ENCODE data around the gene TMA7B. TPM values are rescaled to one million over a fixed set of nuclear protein-coding genes. Genes with fewer than 3 reads are reported as not detected.

Gene TMA7B
- total and polyA plus RNA-seq, 2 experiments from 2014 or later = not detected

DNA sequence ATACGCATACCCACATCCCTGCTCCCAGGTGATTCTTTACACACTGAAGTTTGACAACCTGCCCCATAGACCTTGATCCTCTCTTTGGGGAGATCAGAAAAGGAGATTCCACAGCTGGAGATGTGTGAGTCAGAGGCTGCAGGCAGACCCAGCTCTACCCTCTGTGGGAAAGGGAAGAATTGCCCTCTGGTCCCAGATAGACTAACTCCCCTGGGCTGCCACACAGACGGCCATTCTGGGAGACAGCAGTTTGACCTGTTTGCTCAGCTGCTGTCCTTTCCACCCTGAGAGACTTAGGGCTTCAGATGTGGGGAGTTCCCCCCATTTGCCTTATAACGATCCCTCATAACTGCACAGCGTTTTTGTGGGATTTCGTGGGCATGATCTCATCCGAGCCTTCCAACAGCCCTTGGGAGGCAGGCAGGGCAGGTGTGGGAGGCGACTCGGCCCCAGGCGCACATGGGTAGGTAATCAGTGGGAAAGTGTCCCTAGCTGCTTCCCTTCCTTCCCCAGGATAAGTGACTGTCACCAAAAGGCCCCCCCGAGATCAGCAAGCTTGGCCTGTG, 48.6 kb downstream of the TMA7B start:
- H3K9ac ChIP-seq = no peak overlapping the region
- H3K4me1 ChIP-seq (ENCODE audit: insufficient read depth) = no peaks in the 10 kb centered on the region
- no peak overlapping the region for H3K27ac ChIP-seq
- H4K20me1 ChIP-seq (ENCODE audit: insufficient read depth) = no peaks in the 10 kb centered on the region
- no peak overlapping the region for H2AFZ ChIP-seq
- in situ Hi-C loops (cut with MboI) = no loop called here
- H3K36me3 ChIP-seq (ENCODE audit: low read depth) = no peaks in the 10 kb centered on the region
- 67 to 72% methylated on average over 10 of the region's 10 CpGs for WGBS, 2 experiments (ENCODE audit: low coverage in 1 of 2, low lambda C conversion rate in 2 of 2, missing lambda C conversion rate in 2 of 2)
- H3F3A ChIP-seq (ENCODE audit: insufficient read depth) = no peaks in the 10 kb centered on the region
- no peaks in the 10 kb centered on the region for H3K9me2 ChIP-seq (ENCODE audit: insufficient read depth)
- H3K79me2 ChIP-seq (ENCODE audit: insufficient read depth) = no peaks in the 10 kb centered on the region
- no peak overlapping the region for H3K4me3 ChIP-seq
- no peak for DNase-seq
- TF ChIP-seq EZH2phosphoT487 (IDR thresholded peaks at IDR 0.05; ENCODE audit: insufficient read depth, low read depth) = no peak
- no peak for TF ChIP-seq EZH2 (IDR thresholded peaks at IDR 0.05; ENCODE audit: insufficient read depth, poor library complexity, severe bottlenecking)
- H3K9me3 ChIP-seq (ENCODE audit: low read depth) = no peaks in the 10 kb centered on the region
- H3K27me3 ChIP-seq (replicated peaks; ENCODE audit: insufficient read depth) = peaks cover 51% of the 10 kb centered on the region
- no peak overlapping the region for H3K4me2 ChIP-seq (ENCODE audit: unreplicated experiment)

GRCh38 chr22:40009292-40009774, 49.1 kb downstream of the TMA7B start:
- Histone ChIP-seq H3K4me3 (no peak overlapping the region), H3K79me2 (ENCODE audit: insufficient read depth) (no peaks in the 10 kb centered on the region), H2AFZ (no peak overlapping the region), H3K9me3 (ENCODE audit: low read depth) (no peaks in the 10 kb centered on the region), H3K4me1 (ENCODE audit: insufficient read depth) (no peaks in the 10 kb centered on the region), H3K9ac (no peak overlapping the region), H3K27ac (no peak overlapping the region), H3K9me2 (ENCODE audit: insufficient read depth) (no peaks in the 10 kb centered on the region), H3F3A (ENCODE audit: insufficient read depth) (no peaks in the 10 kb centered on the region), H3K36me3 (ENCODE audit: low read depth) (no peaks in the 10 kb centered on the region), H3K4me2 (ENCODE audit: unreplicated experiment) (no peak overlapping the region), H3K27me3 (replicated peaks; ENCODE audit: insufficient read depth) (peaks cover 56% of the 10 kb centered on the region), H4K20me1 (ENCODE audit: insufficient read depth) (no peaks in the 10 kb centered on the region)
- 15 to 18% methylated on average over 11 of the region's 11 CpGs for WGBS, 2 experiments (ENCODE audit: low coverage in 1 of 2, low lambda C conversion rate in 2 of 2, missing lambda C conversion rate in 2 of 2)
- TF ChIP-seq EZH2 (IDR thresholded peaks at IDR 0.05; ENCODE audit: insufficient read depth, poor library complexity, severe bottlenecking) (no peak), EZH2phosphoT487 (IDR thresholded peaks at IDR 0.05; ENCODE audit: insufficient read depth, low read depth) (no peak)
- in situ Hi-C loops (cut with MboI) = no loop called here
- DNase-seq = no peak

- no peaks in the 10 kb centered on the region for H3F3A ChIP-seq (ENCODE audit: insufficient read depth)
- no peak overlapping the region for H3K9ac ChIP-seq
- no peaks in the 10 kb centered on the region for H3K4me1 ChIP-seq (ENCODE audit: insufficient read depth)
- peaks cover 64% of the 10 kb centered on the region for H3K27me3 ChIP-seq (replicated peaks; ENCODE audit: insufficient read depth)
- no peak overlapping the region for H3K4me3 ChIP-seq
- H3K79me2 ChIP-seq (ENCODE audit: insufficient read depth) = no peaks in the 10 kb centered on the region
- H4K20me1 ChIP-seq (ENCODE audit: insufficient read depth) = no peaks in the 10 kb centered on the region
- H3K9me2 ChIP-seq (ENCODE audit: insufficient read depth) = no peaks in the 10 kb centered on the region
- H3K4me2 ChIP-seq (ENCODE audit: unreplicated experiment) = no peak overlapping the region
- WGBS, 2 experiments (ENCODE audit: low coverage in 1 of 2, low lambda C conversion rate in 2 of 2, missing lambda C conversion rate in 2 of 2) = 29 to 31% methylated on average over 24 of the region's 24 CpGs
- DNase-seq = no peak
- H3K36me3 ChIP-seq (ENCODE audit: low read depth) = no peaks in the 10 kb centered on the region
- no peak overlapping the region for H2AFZ ChIP-seq
- in situ Hi-C loops (cut with MboI) = no loop called here
- H3K9me3 ChIP-seq (ENCODE audit: low read depth) = no peaks in the 10 kb centered on the region
- TF ChIP-seq EZH2phosphoT487 (IDR thresholded peaks at IDR 0.05; ENCODE audit: insufficient read depth, low read depth) (no peak), EZH2 (IDR thresholded peaks at IDR 0.05; ENCODE audit: insufficient read depth, poor library complexity, severe bottlenecking) (no peak)
- no peak overlapping the region for H3K27ac ChIP-seq
Observed at GRCh38 chr22:40009951-40010671, 49.9 kb downstream of the TMA7B start.

DNA sequence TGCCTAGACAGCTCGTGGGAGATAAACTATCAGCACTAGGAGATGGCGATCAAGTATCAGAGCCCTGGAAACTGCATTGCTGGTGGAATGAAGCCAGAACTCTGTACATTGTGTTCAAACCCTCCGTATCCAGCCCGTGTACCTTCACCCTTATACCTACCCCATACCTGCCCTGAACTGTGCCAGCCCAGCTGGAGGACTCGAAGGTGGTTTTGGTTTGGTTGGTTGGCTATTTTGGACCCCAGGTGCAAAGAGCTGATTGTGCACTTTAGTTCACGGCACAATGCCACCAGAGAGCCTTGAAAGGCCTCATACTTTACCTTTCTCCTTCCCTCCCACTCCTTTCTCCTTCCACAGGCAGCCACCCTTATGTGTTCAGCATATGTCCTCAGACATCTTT, 50.5 kb downstream of the TMA7B start:
- Histone ChIP-seq H3K4me2 (ENCODE audit: unreplicated experiment) (no peak overlapping the region), H3K79me2 (ENCODE audit: insufficient read depth) (no peaks in the 10 kb centered on the region), H4K20me1 (ENCODE audit: insufficient read depth) (no peaks in the 10 kb centered on the region), H3K27me3 (replicated peaks; ENCODE audit: insufficient read depth) (peaks cover 70% of the 10 kb centered on the region), H3K9ac (no peak overlapping the region), H3K27ac (no peak overlapping the region), H3K4me3 (no peak overlapping the region), H3F3A (ENCODE audit: insufficient read depth) (no peaks in the 10 kb centered on the region), H3K9me2 (ENCODE audit: insufficient read depth) (no peaks in the 10 kb centered on the region), H2AFZ (no peak overlapping the region), H3K9me3 (ENCODE audit: low read depth) (no peaks in the 10 kb centered on the region), H3K36me3 (ENCODE audit: low read depth) (no peaks in the 10 kb centered on the region), H3K4me1 (ENCODE audit: insufficient read depth) (no peaks in the 10 kb centered on the region)
- no peak for DNase-seq
- WGBS, 2 experiments (ENCODE audit: low coverage in 1 of 2, low lambda C conversion rate in 2 of 2, missing lambda C conversion rate in 2 of 2) = 65 to 66% methylated on average over 6 of the region's 6 CpGs
- in situ Hi-C loops (cut with MboI) = no loop called here
- TF ChIP-seq EZH2 (IDR thresholded peaks at IDR 0.05; ENCODE audit: insufficient read depth, poor library complexity, severe bottlenecking) = no peak

Other genes starting within 250 kb of the TMA7B start
- not detected in 2 replicates for gene ENTHD1, start 66.6 kb upstream of the TMA7B start, total RNA-seq (2014; rRNA removed; shearing (Covaris generic))
- gene ENTHD1, start 66.6 kb upstream of the TMA7B start, polyA plus RNA-seq (2016; fragmentation: Nextera tagmentation; extraction: Ambion mirVana) = not detected in 2 replicates
- gene GRAP2, start 59.3 kb upstream of the TMA7B start, total RNA-seq (2014; rRNA removed; shearing (Covaris generic)) = not detected in 2 replicates
- gene GRAP2, start 59.3 kb upstream of the TMA7B start, polyA plus RNA-seq (2016; fragmentation: Nextera tagmentation; extraction: Ambion mirVana) = not detected in 2 replicates
- not detected in 2 replicates for gene FAM83F, start 34.6 kb downstream of the TMA7B start, total RNA-seq (2014; rRNA removed; shearing (Covaris generic))
- not detected in 2 replicates for gene FAM83F, start 34.6 kb downstream of the TMA7B start, polyA plus RNA-seq (2016; fragmentation: Nextera tagmentation; extraction: Ambion mirVana)
- gene TNRC6B, start 217.5 kb downstream of the TMA7B start, total RNA-seq (2014; rRNA removed; shearing (Covaris generic)) = 14.1 and 53.5 TPM in 2 replicates
- 21.0 and 21.1 TPM in 2 replicates for gene TNRC6B, start 217.5 kb downstream of the TMA7B start, polyA plus RNA-seq (2016; fragmentation: Nextera tagmentation; extraction: Ambion mirVana)